HCEC 1CT (cell line): Measurements from ENCODE around the gene FANCF.
A peak's percentile ranks its signal among the peaks of the same experiment; 100 is the strongest.

Experiments used
- DNase-seq: peaks from one replicate; pipeline ENCODE4 v3.0.0-alpha.2; 2017

Gene FANCF

GRCh38 chr11:22624742-22625447, 728 bp downstream of the FANCF start:
- DNase-seq: peak; percentile 59

- DNase-seq: no peak
Observed at GRCh38 chr11:22617868-22618267, 7.8 kb downstream of the FANCF start.

GRCh38 chr11:22603933-22604332, 21.7 kb downstream of the FANCF start:
- DNase-seq: no peak

GRCh38 chr11:22602504-22602903, 23.1 kb downstream of the FANCF start:
- no peak for DNase-seq

- no peak for DNase-seq
Observed at GRCh38 chr11:22599458-22599857, 26.2 kb downstream of the FANCF start.

- DNase-seq: no peak
Observed at GRCh38 chr11:22597062-22597461, 28.6 kb downstream of the FANCF start.

GRCh38 chr11:22584976-22585375, 40.6 kb downstream of the FANCF start:
- DNase-seq: no peak

- no peak for DNase-seq
Observed at GRCh38 chr11:22583963-22584492, 41.6 kb downstream of the FANCF start.

- no peak for DNase-seq
Observed at GRCh38 chr11:22582151-22582410, 43.5 kb downstream of the FANCF start.

GRCh38 chr11:22581354-22582150, 44.1 kb downstream of the FANCF start:
- no peak for DNase-seq

GRCh38 chr11:22577854-22578253, 47.8 kb downstream of the FANCF start:
- no peak for DNase-seq
